Upper lobe of left lung (tissue), 4 donors: ENCODE measurements around the gene PPP2R2B.

ENCODE experiments used
- EP300 ChIP-seq, 4 donors: sonication (generic); formaldehyde crosslinking; IDR thresholded peaks; one replicate each; pipeline ENCODE4 v1.5.1; 2017; ENCODE audit warnings: antibody characterized with exemption in 4 of 4, control low read depth in 2 of 4
- POLR2A ChIP-seq, 4 donors: fragments of 450-650 bp; IDR thresholded peaks; one replicate each; pipeline ENCODE4 v1.5.1; 2016 to 2017; ENCODE audit warnings: antibody characterized with exemption in 4 of 4, mild to moderate bottlenecking in 2 of 4
- POLR2AphosphoS5 ChIP-seq, 2 donors: sonication (generic); formaldehyde crosslinking; IDR thresholded peaks; one replicate each; pipeline ENCODE4 v1.5.1; 2017; ENCODE audit warnings: antibody characterized with exemption in 2 of 2
- TF ChIP-seq, protein P1 (sequence below), 6 experiments: fragments of 450-650 bp in 4 of 6; fragments of 200-600 bp in 2 of 6; sonication (generic) in 2 of 6; IDR thresholded peaks; one replicate each; pipeline ENCODE4 v1.5.1; 2016 to 2019; ENCODE audit warnings: antibody characterized with exemption in 6 of 6

DNA sequence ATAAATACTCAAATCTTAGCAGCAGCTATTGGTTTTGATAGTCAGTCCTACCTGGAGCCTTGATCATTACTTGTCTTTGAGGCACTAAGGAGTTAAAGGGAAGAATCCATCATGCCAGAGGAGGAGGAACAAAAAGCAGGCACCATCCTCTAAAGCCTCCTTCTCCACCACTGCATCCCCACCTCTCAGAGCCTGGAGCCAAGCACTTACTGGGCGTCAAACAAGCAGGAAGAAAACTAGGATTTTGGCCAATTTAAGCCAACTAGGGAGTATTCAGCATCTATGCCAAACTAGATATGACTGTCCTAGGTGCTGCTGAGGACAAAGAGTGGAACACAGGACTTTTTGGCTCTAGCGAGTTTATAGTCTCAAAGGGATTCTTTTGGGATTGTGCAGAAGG lies 152.5 kb downstream of the PPP2R2B start:
- TF ChIP-seq, protein P1, sequence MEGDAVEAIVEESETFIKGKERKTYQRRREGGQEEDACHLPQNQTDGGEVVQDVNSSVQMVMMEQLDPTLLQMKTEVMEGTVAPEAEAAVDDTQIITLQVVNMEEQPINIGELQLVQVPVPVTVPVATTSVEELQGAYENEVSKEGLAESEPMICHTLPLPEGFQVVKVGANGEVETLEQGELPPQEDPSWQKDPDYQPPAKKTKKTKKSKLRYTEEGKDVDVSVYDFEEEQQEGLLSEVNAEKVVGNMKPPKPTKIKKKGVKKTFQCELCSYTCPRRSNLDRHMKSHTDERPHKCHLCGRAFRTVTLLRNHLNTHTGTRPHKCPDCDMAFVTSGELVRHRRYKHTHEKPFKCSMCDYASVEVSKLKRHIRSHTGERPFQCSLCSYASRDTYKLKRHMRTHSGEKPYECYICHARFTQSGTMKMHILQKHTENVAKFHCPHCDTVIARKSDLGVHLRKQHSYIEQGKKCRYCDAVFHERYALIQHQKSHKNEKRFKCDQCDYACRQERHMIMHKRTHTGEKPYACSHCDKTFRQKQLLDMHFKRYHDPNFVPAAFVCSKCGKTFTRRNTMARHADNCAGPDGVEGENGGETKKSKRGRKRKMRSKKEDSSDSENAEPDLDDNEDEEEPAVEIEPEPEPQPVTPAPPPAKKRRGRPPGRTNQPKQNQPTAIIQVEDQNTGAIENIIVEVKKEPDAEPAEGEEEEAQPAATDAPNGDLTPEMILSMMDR (IDR thresholded peaks at IDR 0.05), result no peak
- TF ChIP-seq POLR2AphosphoS5 (IDR thresholded peaks at IDR 0.05), result no peak
- TF ChIP-seq POLR2A (IDR thresholded peaks at IDR 0.05), result no peak
- no peak for TF ChIP-seq EP300 (IDR thresholded peaks at IDR 0.05)
